Coronary artery (tissue), 2 donors: ENCODE data around the gene SOSTDC1.

Experiments used
- DNase-seq: peaks from one replicate; pipeline ENCODE4 v3.0.0-alpha.2; 2017; ENCODE audit warnings: low spot score
- H3K27ac ChIP-seq, 2 donors: fragments of 200-600 bp; sonication (generic); one replicate each; pipeline ENCODE4 v1.5.1; 2016 to 2019
- H3K4me3 ChIP-seq: fragments of 200-600 bp; sonication (generic); 2 replicates; pipeline ENCODE4 v1.5.1; 2016; ENCODE audit warnings: mild to moderate bottlenecking, moderate library complexity
- TF ChIP-seq, protein P1 (sequence below): fragments of 200-600 bp; sonication (generic); IDR thresholded peaks from one replicate; pipeline ENCODE4 v1.5.1; 2019; ENCODE audit warnings: antibody characterized with exemption

Gene SOSTDC1

DNA sequence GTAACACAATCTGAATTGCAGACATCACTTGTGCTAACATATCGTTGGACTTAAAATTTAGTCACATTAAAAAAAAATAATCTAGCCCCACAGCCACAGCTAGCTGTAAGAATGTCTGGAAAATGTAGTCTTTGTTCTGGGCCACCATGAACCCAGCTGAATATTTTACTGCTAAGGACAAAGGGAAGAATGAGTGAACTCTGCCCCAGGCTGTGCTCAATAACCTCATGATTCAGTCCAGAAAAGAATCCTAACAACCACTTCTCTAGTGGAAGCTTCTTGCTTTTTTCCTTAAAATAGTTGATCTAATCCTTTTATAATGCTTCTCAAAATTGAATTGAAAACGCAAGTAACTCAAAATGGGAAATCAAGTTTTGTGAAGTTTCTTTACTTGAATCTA, 25.6 kb upstream of the SOSTDC1 start:
- H3K27ac ChIP-seq, result no peak overlapping the region
- TF ChIP-seq, protein P1, sequence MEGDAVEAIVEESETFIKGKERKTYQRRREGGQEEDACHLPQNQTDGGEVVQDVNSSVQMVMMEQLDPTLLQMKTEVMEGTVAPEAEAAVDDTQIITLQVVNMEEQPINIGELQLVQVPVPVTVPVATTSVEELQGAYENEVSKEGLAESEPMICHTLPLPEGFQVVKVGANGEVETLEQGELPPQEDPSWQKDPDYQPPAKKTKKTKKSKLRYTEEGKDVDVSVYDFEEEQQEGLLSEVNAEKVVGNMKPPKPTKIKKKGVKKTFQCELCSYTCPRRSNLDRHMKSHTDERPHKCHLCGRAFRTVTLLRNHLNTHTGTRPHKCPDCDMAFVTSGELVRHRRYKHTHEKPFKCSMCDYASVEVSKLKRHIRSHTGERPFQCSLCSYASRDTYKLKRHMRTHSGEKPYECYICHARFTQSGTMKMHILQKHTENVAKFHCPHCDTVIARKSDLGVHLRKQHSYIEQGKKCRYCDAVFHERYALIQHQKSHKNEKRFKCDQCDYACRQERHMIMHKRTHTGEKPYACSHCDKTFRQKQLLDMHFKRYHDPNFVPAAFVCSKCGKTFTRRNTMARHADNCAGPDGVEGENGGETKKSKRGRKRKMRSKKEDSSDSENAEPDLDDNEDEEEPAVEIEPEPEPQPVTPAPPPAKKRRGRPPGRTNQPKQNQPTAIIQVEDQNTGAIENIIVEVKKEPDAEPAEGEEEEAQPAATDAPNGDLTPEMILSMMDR, result no peak
- no peak for DNase-seq
- H3K4me3 ChIP-seq, result no peak overlapping the region

DNA sequence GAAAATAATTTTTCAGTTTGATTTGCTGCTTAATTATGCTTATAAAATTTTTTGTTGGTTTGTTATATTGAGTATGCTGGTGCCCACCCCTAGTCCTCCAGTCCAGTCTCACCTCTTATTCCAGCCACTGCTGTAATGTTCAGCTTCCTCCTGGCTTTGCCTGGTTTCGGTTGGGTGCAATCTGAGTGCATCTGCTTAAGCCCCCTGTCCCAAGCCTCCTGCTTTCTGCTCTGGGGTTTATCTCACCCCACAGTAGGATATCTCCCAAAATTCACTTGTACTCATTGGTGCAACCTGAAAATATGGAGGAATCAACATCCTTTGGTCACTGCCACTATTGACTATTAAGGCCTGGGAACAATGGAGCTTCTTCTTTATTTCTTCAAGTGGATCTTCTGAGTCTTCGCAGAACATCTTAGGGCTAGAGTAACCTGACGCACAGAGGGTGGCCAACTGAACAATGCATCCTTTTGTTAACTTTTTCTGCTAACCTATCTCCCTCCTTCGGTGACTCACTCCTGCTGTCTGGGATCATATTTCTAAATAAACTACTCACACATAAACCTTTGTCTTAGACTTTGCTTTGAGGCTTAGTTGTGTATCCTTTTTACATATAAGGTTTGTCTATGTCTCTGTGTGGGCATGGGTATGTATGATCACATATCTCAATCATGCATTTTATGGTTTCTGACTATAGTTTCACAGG, 19.1 kb upstream of the SOSTDC1 start:
- H3K4me3 ChIP-seq, result no peak overlapping the region
- no peak for DNase-seq
- TF ChIP-seq, protein P1, result no peak
- no peak overlapping the region for H3K27ac ChIP-seq

DNA sequence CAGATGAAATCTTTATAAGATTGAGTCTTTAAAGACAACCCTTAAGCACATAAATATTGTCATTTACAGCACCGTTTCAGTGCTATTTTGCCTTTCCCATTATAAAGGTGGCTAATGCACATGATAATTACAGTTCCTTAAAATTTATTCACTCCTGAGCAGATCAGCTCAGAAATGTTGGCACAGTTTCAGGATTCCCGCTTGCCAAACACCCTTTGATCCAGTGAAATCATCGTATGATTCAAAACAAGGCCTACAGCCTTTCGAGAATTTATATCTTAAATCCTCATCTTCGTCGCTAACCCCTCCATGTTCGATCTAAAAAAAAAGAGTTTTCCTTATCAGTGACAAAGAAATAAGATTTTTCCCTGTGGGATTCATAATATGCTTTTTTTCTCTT, 14.1 kb upstream of the SOSTDC1 start:
- Histone ChIP-seq H3K4me3 (no peak overlapping the region), H3K27ac (no peak overlapping the region)
- no peak for DNase-seq
- TF ChIP-seq, protein P1, result no peak

DNA sequence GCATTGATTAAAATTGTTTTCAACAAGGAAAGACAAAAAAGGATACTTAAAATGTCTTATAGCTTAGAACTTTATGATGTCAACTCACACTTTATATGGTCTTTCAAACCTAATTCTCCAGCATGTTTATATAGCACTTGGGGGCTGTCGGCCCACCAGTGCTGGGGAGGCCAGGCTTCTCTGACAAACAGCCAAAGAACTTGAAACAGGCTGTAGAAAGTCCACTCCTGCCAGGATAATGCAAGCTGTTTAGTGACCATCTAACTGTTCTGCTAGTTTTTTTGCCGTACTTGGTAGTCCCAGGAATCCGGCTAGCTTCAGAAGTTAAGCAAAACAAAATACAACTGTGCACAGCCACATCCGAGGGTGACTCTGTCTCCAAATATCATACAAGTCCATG, 13.6 kb upstream of the SOSTDC1 start:
- no peak for DNase-seq
- H3K4me3 ChIP-seq, result no peak overlapping the region
- no peak overlapping the region for H3K27ac ChIP-seq

DNA sequence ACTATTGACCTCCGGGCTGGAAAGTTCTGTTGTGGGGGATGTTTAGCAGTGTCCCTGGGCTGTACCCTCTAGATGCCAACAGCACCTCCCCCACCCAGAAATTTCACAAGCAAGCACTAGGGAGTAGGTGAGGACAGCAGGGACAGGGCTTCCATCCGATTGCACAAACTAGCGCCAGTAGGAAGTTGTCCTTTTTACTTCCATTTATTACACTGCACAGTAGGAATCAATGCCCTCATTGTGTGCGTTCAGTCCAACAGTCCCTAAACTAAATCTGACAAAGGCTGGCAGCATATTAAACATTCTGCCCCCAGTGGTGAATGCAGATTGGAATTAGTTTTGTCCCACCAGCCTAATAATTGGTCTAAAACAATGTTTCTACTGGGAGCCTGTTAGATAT, 6.4 kb upstream of the SOSTDC1 start:
- no peak for DNase-seq

More for the DNA sequence above, 13.6 kb upstream of the SOSTDC1 start:
- TF ChIP-seq, protein P1, result no peak

DNA sequence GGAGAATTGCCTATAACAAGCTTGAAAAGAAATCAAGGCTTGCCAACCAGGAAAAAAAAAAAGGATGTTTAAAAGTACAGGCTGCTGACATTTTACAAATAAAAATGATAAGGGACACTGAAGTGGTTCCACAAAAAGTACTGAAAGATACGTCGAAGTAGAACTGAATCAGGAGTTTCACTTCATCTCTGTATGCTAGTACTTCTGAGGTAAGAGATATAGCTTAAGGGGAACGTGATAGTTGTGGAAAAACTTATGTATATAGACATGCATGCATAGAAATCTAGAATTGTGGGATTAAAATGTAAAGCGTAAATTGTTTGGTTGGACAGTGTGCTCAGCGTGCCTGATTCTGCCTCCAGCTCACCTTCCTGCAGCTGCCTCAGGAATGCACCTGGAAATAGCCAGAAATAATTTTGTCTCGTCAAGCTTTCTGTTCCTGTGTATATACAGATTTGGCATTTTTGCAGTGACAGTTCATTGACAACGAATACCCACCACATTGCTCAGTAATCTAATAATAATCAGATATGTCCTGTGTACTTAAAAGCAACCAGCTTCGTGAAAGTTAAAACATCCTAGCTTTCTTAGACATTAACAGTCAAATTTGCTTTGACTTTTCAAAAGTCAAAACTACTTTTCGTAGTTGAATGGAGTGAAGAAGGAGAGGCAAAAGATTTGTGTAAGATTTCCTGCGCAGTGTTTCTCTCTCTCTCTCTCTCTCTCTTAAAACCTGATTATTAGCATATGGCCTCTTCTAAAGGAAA, 1.4 kb downstream of the SOSTDC1 start:
- H3K4me3 ChIP-seq, result no peak overlapping the region
- DNase-seq, result no peak
- TF ChIP-seq, protein P1, result no peak
- H3K27ac ChIP-seq, result no peak overlapping the region

More for the DNA sequence above, 6.4 kb upstream of the SOSTDC1 start:
- TF ChIP-seq, protein P1, result no peak
- Histone ChIP-seq H3K4me3 (no peak overlapping the region), H3K27ac (no peak overlapping the region)

DNA sequence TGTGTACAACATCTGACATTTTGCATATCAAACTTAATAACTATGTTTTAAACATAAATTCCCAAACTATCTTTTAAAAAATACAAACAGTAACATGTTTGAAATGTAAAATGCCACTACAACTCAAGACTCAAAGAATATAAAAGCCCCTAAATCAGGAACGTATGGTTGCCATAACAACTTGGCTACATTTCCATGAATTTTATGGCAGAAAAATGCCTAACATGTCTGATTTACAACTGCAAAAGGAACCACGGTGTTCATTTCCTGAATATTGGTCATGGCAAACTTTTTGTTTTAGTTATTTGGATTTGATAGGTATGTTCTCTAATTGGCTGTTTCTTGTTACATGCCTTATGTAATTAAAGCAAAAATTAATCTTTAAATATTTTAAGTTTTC, 2.0 kb downstream of the SOSTDC1 start:
- Histone ChIP-seq H3K27ac (no peak overlapping the region), H3K4me3 (no peak overlapping the region)
- DNase-seq, result no peak
- TF ChIP-seq, protein P1, result no peak
